HepG2 (cell line): ENCODE measurements around the gene CXCR4. TPM values are rescaled to one million over a fixed set of nuclear protein-coding genes. Genes with fewer than 3 reads are reported as not detected.
"Not testable (repeated sequence)": the region's sequence is repeated elsewhere in the genome, so short reads cannot be mapped to it uniquely, and the experiment has no call there.

Source experiments
- ATAC-seq: fragments of 200-7000 bp; cut with Tn5 transposase; 3 replicates; pipeline ENCODE4 v1.9.1; 2020; ENCODE audit warnings: mild to moderate bottlenecking, moderate library complexity
- BruUV-seq: library from RNA; stranded (reverse); fragments of 400-500 nt; replicated peaks from 2 replicates; lab custom pipeline; 2021; lab: Mats Ljungman, UMichigan
- CTCF ChIA-PET: fragments of 300-600 bp; formaldehyde crosslinking; extraction: SDS; loops from one replicate; lab custom pipeline; 2021; ENCODE audit warnings: low total read pairs, inconsistent platforms, low intra/inter-chr PET ratio; lab: Yijun Ruan, JAX
- POLR2A ChIA-PET: fragments of 350-600 bp; sonication (Branson Sonifier 250); formaldehyde crosslinking; loops from one replicate; lab custom pipeline; 2020; ENCODE audit warnings: antibody characterized with exemption, inconsistent platforms; lab: Yijun Ruan, JAX
- DNase-seq: peaks from one replicate; pipeline ENCODE4 v3.0.0-alpha.2; 2015; ENCODE audit warnings: low spot score
- FAIRE-seq: peaks from 3 replicates; lab custom pipeline; 2011; peaks lifted over from hg19 to GRCh38; lab: Jason Lieb, UNC
- H2AFZ ChIP-seq: one replicate; pipeline ENCODE4 v1.6.1; 2011; ENCODE audit warnings: low read length, inconsistent platforms
- H3K27ac ChIP-seq: fragments of 300-600 bp; 3 replicates; pipeline ENCODE4 v1.8.0; 2011; ENCODE audit warnings: mixed run types, mild to moderate bottlenecking, mixed read lengths, low read length, inconsistent platforms; ENCODE audit not compliant: insufficient read depth; ENCODE audit errors: extremely low read length
- H3K27me3 ChIP-seq, 2 experiments: fragments of 200-600 bp in 1 of 2; 2 replicates in 1 of 2; 3 replicates in 1 of 2; pipeline versions ENCODE4 v1.6.0 to v1.8.0; 2011; ENCODE audit warnings: low read length in 2 of 2, mild to moderate bottlenecking in 2 of 2, moderate library complexity in 2 of 2, inconsistent platforms in 1 of 2; ENCODE audit not compliant: insufficient read depth in 2 of 2, control insufficient read depth in 1 of 2
- H3K36me3 ChIP-seq, 2 experiments: fragments of 200-600 bp in 1 of 2; replicated peaks in 1 of 2; 2 replicates in 1 of 2; 3 replicates in 1 of 2; pipeline versions ENCODE4 v1.5.1 to v1.8.0; 2011; ENCODE audit warnings: low read length in 2 of 2, inconsistent platforms in 1 of 2; ENCODE audit not compliant: insufficient read depth in 2 of 2, control insufficient read depth in 1 of 2
- H3K4me1 ChIP-seq: 2 replicates; pipeline ENCODE4 v1.5.1; 2012; ENCODE audit warnings: low read length, inconsistent platforms; ENCODE audit not compliant: insufficient read depth
- H3K4me2 ChIP-seq: 2 replicates; pipeline ENCODE4 v1.6.0; 2011; ENCODE audit warnings: low read depth, low read length, inconsistent platforms
- H3K4me3 ChIP-seq, 3 experiments: fragments of 200-600 bp in 1 of 3; sonication (generic), shearing (Covaris generic) in 1 of 3; replicated peaks in 1 of 3; 2 replicates each; pipeline ENCODE4 v1.5.1; 2011 to 2016; ENCODE audit warnings: low read length in 3 of 3, inconsistent platforms in 2 of 3, low read depth in 2 of 3, mild to moderate bottlenecking in 2 of 3, control low read depth in 1 of 3, mixed read lengths in 1 of 3; ENCODE audit not compliant: insufficient read depth in 1 of 3
- H3K79me2 ChIP-seq: one replicate; pipeline ENCODE4 v1.6.1; 2011; ENCODE audit warnings: low read length, inconsistent platforms; ENCODE audit not compliant: insufficient read depth
- H3K9ac ChIP-seq: 2 replicates; pipeline ENCODE4 v1.6.0; 2011; ENCODE audit warnings: mild to moderate bottlenecking, low read depth, low read length, inconsistent platforms; ENCODE audit not compliant: insufficient read depth
- H3K9me3 ChIP-seq: 2 replicates; pipeline ENCODE4 v1.5.1; 2012; ENCODE audit warnings: mild to moderate bottlenecking, low read length
- H4K20me1 ChIP-seq: 2 replicates; pipeline ENCODE4 v1.6.0; 2011; ENCODE audit warnings: inconsistent platforms, mild to moderate bottlenecking, low read length, moderate library complexity; ENCODE audit not compliant: insufficient read depth
- CREB1 ChIP-seq, 2 experiments: fragments of 450-650 bp in 1 of 2; IDR thresholded peaks; 2 replicates each; pipeline ENCODE4 v1.6.1; 2016 to 2017; ENCODE audit warnings: control low read depth in 1 of 2, mild to moderate bottlenecking in 1 of 2, missing compliant biosample characterization in 1 of 2, missing genetic modification characterization in 1 of 2
- NFYC ChIP-seq: IDR thresholded peaks from 2 replicates; pipeline ENCODE4 v1.6.1; 2016; ENCODE audit warnings: missing genetic modification reagents, missing compliant biosample characterization
- ZNF292 ChIP-seq: sonication (generic); formaldehyde crosslinking; IDR thresholded peaks from 2 replicates; pipeline ENCODE4 v1.8.1; 2022; ENCODE audit warnings: mild to moderate bottlenecking, low read depth, missing genetic modification reagents, borderline replicate concordance
- WGBS: methylation state at CpG from one replicate; pipeline ENCODE4 v1.1.6; 2017; ENCODE audit warnings: low lambda C conversion rate; 5-methylcytosine and 5-hydroxymethylcytosine counted together
- in situ Hi-C: cut with HindIII; loops from 2 replicates; pipeline ENCODE4 v1.10.0; 2017; ENCODE audit warnings: low pct_unique_long_range_greater_than_20kb; ENCODE audit not compliant: extremely low pct_ligation_motif_present
- intact Hi-C: fragments of 100-400 bp; cut with micrococcal nuclease; formaldehyde crosslinking; loops from one replicate; pipeline ENCODE4 v1.10.0; 2022; ENCODE audit not compliant: unreplicated experiment
- polyA plus RNA-seq, 8 experiments: library from polyadenylated mRNA; depleted of rRNA in 3 of 8; stranded (reverse) in 7 of 8; unstranded in 1 of 8; fragments of >200 nt; fragmentation: Illumina TruSeq in 4 of 8; extraction: Trizol in 4 of 8; gene quantifications; 2 replicates each; pipeline versions ENCODE4 v1.2.1 to v1.2.3, GENCODE V29; 2011 to 2016; ENCODE audit warnings: low read depth in 4 of 8, missing spikeins in 1 of 8, mixed read lengths in 1 of 8; ENCODE audit not compliant: insufficient read depth in 1 of 8
- total RNA-seq, 5 experiments: library from RNA; depleted of rRNA; stranded (reverse); fragments of >200 nt; fragmentation: Illumina TruSeq; extraction: Trizol; gene quantifications; 2 replicates each; pipeline ENCODE4 v1.2.3, GENCODE V29; 2016; ENCODE audit warnings: low read depth in 1 of 5
- TF ChIP-seq, protein P1 (sequence below): sonication (generic); formaldehyde crosslinking; conservative IDR thresholded peaks from 2 replicates; pipeline ENCODE4 v1.4.0; 2020; ENCODE audit warnings: missing genetic modification reagents

The CXCR4 gene
- total and polyA plus RNA-seq, 2 of the 13 experiments (the other 11 are each of a cell fraction or from before 2014, with no cell fraction given), result 0.34 to 0.55 TPM

DNA sequence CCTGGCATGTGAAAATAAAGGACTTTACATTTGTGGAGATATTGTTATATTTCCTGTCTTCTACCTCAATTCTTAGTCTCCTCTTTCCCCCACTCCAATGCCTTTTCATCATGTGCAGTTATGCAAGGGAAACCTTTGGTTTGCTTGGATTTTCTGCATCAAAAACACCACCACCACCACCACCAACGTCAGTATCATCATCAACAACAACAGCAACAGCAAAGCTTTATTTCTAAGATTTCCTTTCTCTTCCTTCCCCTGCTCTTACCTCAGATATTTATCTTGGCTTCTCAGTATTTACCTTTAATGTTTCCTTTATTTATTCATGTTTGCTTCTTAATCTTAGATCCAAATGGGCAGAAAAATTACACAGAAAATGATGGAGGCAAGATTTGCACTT lies 26.1 kb downstream of the CXCR4 start:
- Histone ChIP-seq H3K9me3 (no peaks in the 10 kb centered on the region), H3K4me3 (no peak overlapping the region), H2AFZ (no peak overlapping the region), H3K27ac (no peak overlapping the region), H3K27me3 (no peaks in the 10 kb centered on the region; a peak in 1 of 5 replicates), H4K20me1 (no peaks in the 10 kb centered on the region), H3K79me2 (no peaks in the 10 kb centered on the region), H3K4me2 (no peak overlapping the region), H3K9ac (no peak overlapping the region), H3K4me1 (no peaks in the 10 kb centered on the region), H3K36me3 (no peaks in the 10 kb centered on the region)
- CTCF ChIA-PET, result no interaction called here
- 2% methylated on average over 1 of the region's 1 CpG for WGBS
- in situ Hi-C loops, result no loop called here
- ATAC-seq (no peak), DNase-seq (no peak), FAIRE-seq (no peak)
- POLR2A ChIA-PET, result no interaction called here
- intact Hi-C loops, result no loop called here
- TF ChIP-seq ZNF292 (CRISPR knock-in tag) (no peak), CREB1 (IDR thresholded peaks at IDR 0.05) (0 out of 2 replicates have a peak, but pooled peaks have one; percentile 16), CREB1 (CRISPR knock-in tag; IDR thresholded peaks at IDR 0.05) (no peak)
- TF ChIP-seq, protein P1, sequence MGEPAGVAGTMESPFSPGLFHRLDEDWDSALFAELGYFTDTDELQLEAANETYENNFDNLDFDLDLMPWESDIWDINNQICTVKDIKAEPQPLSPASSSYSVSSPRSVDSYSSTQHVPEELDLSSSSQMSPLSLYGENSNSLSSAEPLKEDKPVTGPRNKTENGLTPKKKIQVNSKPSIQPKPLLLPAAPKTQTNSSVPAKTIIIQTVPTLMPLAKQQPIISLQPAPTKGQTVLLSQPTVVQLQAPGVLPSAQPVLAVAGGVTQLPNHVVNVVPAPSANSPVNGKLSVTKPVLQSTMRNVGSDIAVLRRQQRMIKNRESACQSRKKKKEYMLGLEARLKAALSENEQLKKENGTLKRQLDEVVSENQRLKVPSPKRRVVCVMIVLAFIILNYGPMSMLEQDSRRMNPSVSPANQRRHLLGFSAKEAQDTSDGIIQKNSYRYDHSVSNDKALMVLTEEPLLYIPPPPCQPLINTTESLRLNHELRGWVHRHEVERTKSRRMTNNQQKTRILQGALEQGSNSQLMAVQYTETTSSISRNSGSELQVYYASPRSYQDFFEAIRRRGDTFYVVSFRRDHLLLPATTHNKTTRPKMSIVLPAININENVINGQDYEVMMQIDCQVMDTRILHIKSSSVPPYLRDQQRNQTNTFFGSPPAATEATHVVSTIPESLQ (CRISPR knock-in tag), result no peak
- TF ChIP-seq, all 625 proteins: peak for 1
- BruUV-seq, result no TSS peak

DNA sequence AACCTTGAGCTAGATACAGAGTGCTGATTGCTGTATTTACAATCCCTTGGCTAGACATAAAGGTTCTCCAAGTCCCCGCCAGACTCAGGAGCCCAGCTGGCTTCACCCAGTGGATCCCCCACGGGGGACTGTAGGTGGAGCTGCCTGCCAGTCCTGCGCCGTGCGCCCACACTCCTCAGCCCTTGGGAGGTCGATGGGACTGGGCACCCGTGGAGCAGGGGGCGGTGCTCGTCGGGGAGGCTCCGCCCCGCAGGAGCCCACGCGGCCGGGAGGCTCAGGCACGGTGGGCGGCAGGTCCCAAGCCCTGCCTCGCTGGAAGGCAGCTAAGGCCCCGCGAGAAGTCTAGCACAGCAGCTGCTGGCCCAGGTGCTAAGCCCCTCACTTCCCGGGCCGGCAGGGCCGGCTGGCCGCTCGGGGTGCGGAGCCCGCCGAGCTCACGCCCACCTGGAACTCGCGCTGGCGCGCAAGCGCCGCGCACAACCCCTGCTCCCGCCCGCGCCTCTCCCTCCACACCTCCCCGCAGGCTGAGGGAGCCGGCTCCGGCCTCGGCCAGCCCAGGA lies 30.0 kb downstream of the CXCR4 start:
- POLR2A ChIA-PET, H3K4me3 ChIP-seq, FAIRE-seq, ATAC-seq, in situ Hi-C loops, intact Hi-C loops, H3K27ac ChIP-seq, H3K9me3 ChIP-seq, H3K9ac ChIP-seq, BruUV-seq, H3K4me2 ChIP-seq, H3K79me2 ChIP-seq, DNase-seq, H2AFZ ChIP-seq, CTCF ChIA-PET, H3K4me1 ChIP-seq, H3K36me3 ChIP-seq, H4K20me1 ChIP-seq, H3K27me3 ChIP-seq: not testable (repeated sequence)
- 0 out of 2 replicates have a peak, but pooled peaks have one; percentile 2 for TF ChIP-seq NFYC (CRISPR knock-in tag)
- WGBS, result 92% methylated on average over 26 of the region's 43 CpGs
